ENCODE results near the gene CLCN5.

Gene CLCN5

DNA sequence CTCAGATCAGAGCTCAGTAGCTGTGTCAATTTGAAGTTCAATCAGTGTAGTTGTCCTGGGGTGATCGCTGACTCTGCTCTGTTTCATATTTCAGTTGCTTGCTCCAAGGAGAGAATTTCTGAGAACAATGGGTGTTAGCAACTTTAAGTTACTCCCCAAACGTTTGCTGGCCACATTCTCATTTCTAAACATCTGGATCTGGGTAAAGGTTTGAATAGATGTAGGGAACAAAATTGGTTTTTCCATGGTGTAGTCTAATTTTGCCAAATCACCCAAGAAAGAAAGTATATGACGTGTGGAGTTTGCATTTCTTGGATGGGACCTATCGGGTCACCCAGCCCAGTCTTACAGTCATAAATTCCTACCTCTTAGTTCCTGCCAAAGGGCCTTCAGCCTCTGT lies 174.7 kb downstream of the CLCN5 start:
- DNase-seq: no peak

DNA sequence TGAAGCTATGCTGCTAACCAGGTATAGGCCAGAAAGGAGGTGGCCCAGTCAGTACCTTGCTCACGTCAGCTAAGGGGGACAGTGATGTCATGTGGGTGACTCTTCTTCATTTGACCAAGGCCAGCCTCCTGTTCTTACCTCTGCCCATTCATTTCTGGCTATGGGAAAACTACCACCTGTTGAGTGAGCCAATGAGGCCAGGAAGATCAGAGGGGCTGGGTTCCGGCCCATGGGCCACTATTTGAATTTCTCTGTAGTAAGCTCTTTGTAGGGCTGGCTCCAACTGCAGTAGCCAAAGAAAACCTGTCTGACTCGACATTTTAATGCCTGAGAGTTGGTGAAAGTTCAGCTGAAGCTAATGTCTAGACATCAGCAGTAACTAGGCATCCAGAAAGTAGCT lies 175.8 kb downstream of the CLCN5 start:
- DNase-seq: no peak

DNA sequence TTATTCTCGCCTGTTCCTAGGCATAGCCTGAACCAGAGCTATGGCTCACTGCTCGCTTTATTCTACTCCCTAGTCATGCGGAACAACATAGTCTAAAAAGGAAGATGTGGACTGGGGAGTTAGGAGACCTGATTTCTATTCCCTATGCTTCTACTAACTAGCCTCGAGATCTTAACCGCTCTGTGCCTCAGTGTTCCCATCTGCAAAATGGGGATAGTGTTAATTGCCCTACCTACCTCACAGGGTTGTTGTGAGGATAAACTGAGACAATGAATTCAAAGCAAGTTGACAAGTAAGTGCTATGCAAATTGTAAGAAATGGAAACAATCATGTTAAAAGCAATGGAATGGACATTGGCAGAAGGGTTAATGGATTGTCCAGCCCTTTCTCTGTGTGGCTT lies 176.4 kb downstream of the CLCN5 start:
- no peak for DNase-seq

DNA sequence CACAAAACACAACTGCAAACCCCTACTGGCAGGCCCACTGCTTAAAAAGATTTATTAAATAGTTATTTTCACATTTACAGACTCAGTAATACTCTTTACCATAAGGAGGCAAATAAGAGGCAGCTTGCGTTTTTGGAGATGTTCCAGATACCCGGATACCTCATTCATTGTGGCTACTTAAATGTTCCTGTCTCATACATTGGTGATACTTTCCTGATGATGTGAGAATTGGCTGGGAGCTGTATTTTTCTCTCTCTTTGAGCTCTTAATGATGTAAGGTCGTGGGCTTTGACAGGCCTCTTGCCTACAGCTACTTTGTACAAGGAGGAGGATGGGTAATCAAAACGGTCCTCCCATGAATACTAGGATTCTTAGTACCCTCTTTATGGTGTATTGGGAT lies 176.9 kb downstream of the CLCN5 start:
- no peak for DNase-seq

GRCh38 chrX:50100188-50100587 lies 177.8 kb downstream of the CLCN5 start:
- no peak for DNase-seq

DNA sequence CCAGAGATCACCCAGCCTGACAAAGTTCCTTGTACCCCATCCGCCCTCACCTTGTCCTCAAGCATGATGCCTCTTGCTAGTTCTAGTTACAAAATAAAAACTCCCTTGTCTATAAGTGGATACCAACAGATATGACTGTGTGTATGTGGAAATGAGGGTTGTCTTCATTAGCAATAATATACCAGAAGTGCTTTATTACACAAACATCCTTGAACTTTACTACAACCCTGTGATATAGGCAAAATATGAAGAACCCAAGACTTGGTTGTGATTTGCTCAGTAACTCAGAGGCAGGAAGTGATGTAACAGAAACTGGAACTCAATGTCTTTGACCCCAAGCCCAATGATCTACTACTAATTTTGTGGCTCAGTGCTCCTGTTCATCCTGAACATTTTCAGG lies 180.8 kb downstream of the CLCN5 start:
- DNase-seq: no peak

GRCh38 chrX:50103866-50104566 lies 181.6 kb downstream of the CLCN5 start:
- DNase-seq: no peak

DNA sequence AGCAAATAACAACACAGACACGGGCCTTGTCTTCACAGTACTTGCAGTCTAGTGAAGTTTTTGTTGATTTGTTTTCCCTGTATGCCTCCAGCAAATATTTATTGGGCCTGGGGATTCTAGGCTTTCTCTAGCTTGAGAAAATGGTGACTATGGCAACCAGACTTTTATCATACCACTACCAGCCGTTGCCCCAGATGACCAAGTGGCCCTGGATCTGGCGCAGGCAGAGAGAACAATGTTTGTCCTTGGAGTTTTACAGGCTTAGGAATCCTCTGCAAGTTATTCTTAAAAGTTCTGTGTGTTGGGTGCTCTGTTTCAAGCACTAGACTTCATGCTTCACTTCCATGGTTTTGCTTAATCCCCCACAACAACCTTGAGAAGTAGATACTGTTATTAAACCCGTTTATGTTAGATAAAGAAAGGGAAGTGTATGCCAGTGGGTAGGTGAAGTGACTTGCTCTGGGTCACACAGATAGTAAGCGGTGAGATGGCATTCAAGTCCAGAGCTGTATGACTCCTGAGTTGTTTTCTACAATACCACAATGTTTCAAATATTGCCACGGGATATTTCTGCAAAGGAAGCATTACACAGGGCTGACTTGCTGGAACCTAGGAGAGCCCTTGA lies 183.8 kb downstream of the CLCN5 start:
- no peak for DNase-seq

GRCh38 chrX:50107470-50107869 lies 185.1 kb downstream of the CLCN5 start:
- no peak for DNase-seq

DNA sequence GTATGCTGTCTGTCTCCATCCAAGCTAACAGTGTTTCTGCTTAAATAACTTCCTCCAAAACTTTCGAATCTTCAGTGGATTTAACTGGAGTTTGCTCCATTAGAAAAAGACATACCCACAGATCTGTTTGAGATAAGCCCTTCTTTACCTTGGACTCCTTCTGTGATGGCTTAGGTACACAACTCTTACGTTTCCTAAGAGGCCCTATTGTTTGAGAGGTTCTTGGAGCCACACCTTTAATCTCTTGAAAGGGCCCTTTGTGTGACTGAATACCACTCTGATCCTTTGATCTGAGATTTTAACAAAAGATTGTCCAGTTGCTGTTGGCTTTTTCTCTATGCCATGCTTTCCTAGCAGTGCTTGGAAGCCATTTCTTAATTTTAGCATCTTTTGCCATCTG lies 185.9 kb downstream of the CLCN5 start:
- DNase-seq: no peak

DNA sequence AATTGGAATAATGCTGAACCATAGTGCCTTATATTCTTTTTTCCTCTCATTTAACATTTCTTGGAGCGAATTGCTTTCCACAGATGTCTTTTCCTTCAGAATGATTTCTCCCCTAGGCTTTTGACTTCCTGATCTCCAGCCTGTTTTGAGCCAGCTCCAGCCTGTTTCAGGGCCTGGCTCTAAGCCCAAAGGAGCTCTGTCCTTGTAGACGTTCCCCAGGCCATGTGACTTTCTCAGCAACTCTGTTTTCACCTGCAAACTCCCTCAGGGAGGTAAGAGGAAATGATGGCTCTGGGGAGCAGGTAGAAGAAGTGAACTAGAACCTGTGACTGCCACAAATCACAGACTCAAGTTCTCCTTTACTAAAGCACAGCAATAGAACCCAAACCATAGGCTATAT lies 189.3 kb downstream of the CLCN5 start:
- no peak for DNase-seq

- DNase-seq: no peak
These were observed 191.7 kb downstream of the CLCN5 start for GRCh38 chrX:50114113-50114512.

- DNase-seq: no peak
These were observed 193.6 kb downstream of the CLCN5 start for GRCh38 chrX:50115973-50116372.

- no peak for DNase-seq
These were observed 195.1 kb downstream of the CLCN5 start for GRCh38 chrX:50117476-50117875.

- no peak for DNase-seq
These were observed 203.1 kb downstream of the CLCN5 start for GRCh38 chrX:50125480-50125879.

GRCh38 chrX:50147972-50148371 lies 225.6 kb downstream of the CLCN5 start:
- no peak for DNase-seq
